Right atrium auricular region (tissue), 2 donors: ENCODE results near the gene KRT37. TPM values are rescaled to one million over a fixed set of nuclear protein-coding genes. Genes with fewer than 3 reads are reported as not detected.
"Not testable (repeated sequence)": the region's sequence is repeated elsewhere in the genome, so short reads cannot be mapped to it uniquely, and the experiment has no call there.

ENCODE experiments used
- DNase-seq: peaks from one replicate; pipeline ENCODE4 v3.0.0-alpha.2; 2019; ENCODE audit warnings: low spot score
- H3K27ac ChIP-seq, 2 donors: fragments of 200-600 bp; sonication (generic); 1 replicate in 1 of 2; 2 replicates in 1 of 2; pipeline ENCODE4 v1.5.1; 2016 to 2019
- H3K27me3 ChIP-seq, 2 donors: fragments of 200-600 bp; sonication (generic); one replicate each; pipeline versions ENCODE4 v1.5.1 to v1.6.0; 2017 to 2019
- H3K36me3 ChIP-seq: fragments of 200-600 bp; sonication (generic); one replicate; pipeline ENCODE4 v1.5.1; 2016
- H3K4me1 ChIP-seq, 2 donors: fragments of 200-600 bp; sonication (generic); one replicate each; pipeline versions ENCODE4 v1.5.1 to v1.6.0; 2017 to 2019
- H3K4me3 ChIP-seq, 2 donors: fragments of 200-600 bp; sonication (generic); 1 replicate in 1 of 2; 2 replicates in 1 of 2; pipeline ENCODE4 v1.5.1; 2017 to 2019; ENCODE audit warnings: mild to moderate bottlenecking in 1 of 2, moderate library complexity in 1 of 2
- H3K9me3 ChIP-seq, 2 donors: fragments of 200-600 bp; sonication (generic); one replicate each; pipeline ENCODE4 v1.5.1; 2019
- CTCF ChIP-seq, 2 donors: fragments of 200-600 bp; sonication (generic); IDR thresholded peaks; one replicate each; pipeline ENCODE4 v1.5.1; 2019; ENCODE audit warnings: antibody characterized with exemption in 2 of 2
- total RNA-seq, 2 donors: library from RNA; depleted of rRNA; stranded (reverse); fragments of >200 nt; gene quantifications; one replicate each; pipeline ENCODE4 v1.1.0, GENCODE V29; 2016

KRT37 gene
- total RNA-seq, 2 donors from 2014 or later: not detected

GRCh38 chr17:41402161-41402560 lies 22.2 kb downstream of the KRT37 start:
- Histone ChIP-seq H3K4me3 (no peak overlapping the region), H3K27me3 (no peaks in the 10 kb centered on the region), H3K36me3 (no peaks in the 10 kb centered on the region), H3K9me3 (no peaks in the 10 kb centered on the region), H3K27ac (no peak overlapping the region), H3K4me1 (no peaks in the 10 kb centered on the region)
- TF ChIP-seq CTCF (IDR thresholded peaks at IDR 0.05): no peak
- DNase-seq: no peak

GRCh38 chr17:41396996-41397660 lies 27.3 kb downstream of the KRT37 start, which contains the start of gene KRT31:
KRT31 (minus strand) TSS chr17:41397608; CDS start chr17:41397539, 69 bp downstream.
- TF ChIP-seq CTCF (IDR thresholded peaks at IDR 0.05): no peak
- no peak within 1 kb of the TSS for H3K27ac ChIP-seq
- no peak for DNase-seq
- peaks cover 0 to 9% of the 10 kb centered on the region in 2 donors for H3K4me1 ChIP-seq
- H3K9me3 ChIP-seq: no peaks in the 10 kb centered on the region
- H3K4me3 ChIP-seq: no peak within 1 kb of the TSS
- H3K27me3 ChIP-seq: no peaks in the 10 kb centered on the region
- no peaks in the 10 kb centered on the region for H3K36me3 ChIP-seq

- no peak overlapping the region for H3K4me3 ChIP-seq
- no peak for TF ChIP-seq CTCF (IDR thresholded peaks at IDR 0.05)
- H3K9me3 ChIP-seq: no peaks in the 10 kb centered on the region
- no peak for DNase-seq
- no peak overlapping the region for H3K27ac ChIP-seq
- peaks cover 0 to 9% of the 10 kb centered on the region in 2 donors for H3K4me1 ChIP-seq
- no peaks in the 10 kb centered on the region for H3K27me3 ChIP-seq
- no peaks in the 10 kb centered on the region for H3K36me3 ChIP-seq
Observed at GRCh38 chr17:41396340-41396739, 28.0 kb downstream of the KRT37 start.

GRCh38 chr17:41395611-41396010 lies 28.8 kb downstream of the KRT37 start:
- no peak for DNase-seq
- H3K36me3 ChIP-seq: no peaks in the 10 kb centered on the region
- no peak overlapping the region for H3K4me3 ChIP-seq
- H3K27me3 ChIP-seq: no peaks in the 10 kb centered on the region
- H3K4me1 ChIP-seq: peaks cover 0 to 9% of the 10 kb centered on the region in 2 donors
- no peak overlapping the region for H3K27ac ChIP-seq
- no peaks in the 10 kb centered on the region for H3K9me3 ChIP-seq
- TF ChIP-seq CTCF (IDR thresholded peaks at IDR 0.05): no peak

GRCh38 chr17:41395044-41395443 lies 29.3 kb downstream of the KRT37 start:
- H3K27ac ChIP-seq, DNase-seq, H3K27me3 ChIP-seq, H3K36me3 ChIP-seq, H3K4me1 ChIP-seq, H3K4me3 ChIP-seq, H3K9me3 ChIP-seq: not testable (repeated sequence)

GRCh38 chr17:41394254-41394996 lies 30.0 kb downstream of the KRT37 start:
- no peak for DNase-seq
- Histone ChIP-seq H3K27ac (no peak overlapping the region), H3K27me3 (no peaks in the 10 kb centered on the region), H3K4me3 (no peak overlapping the region), H3K4me1 (peaks cover 0 to 9% of the 10 kb centered on the region in 2 donors), H3K9me3 (no peaks in the 10 kb centered on the region), H3K36me3 (no peaks in the 10 kb centered on the region)
- no peak for TF ChIP-seq CTCF (IDR thresholded peaks at IDR 0.05)
